B cell (primary cell): ENCODE measurements around the gene STYXL1. TPM values are rescaled to one million over a fixed set of nuclear protein-coding genes. Genes with fewer than 3 reads are reported as not detected.

Experiments used
- ATAC-seq: fragments of 200-7000 bp; cut with Tn5 transposase; one replicate; pipeline ENCODE4 v1.10.0; 2021; ENCODE audit warnings: low read depth, mild to moderate bottlenecking, moderate number of reproducible peaks, moderate library complexity
- CTCF ChIA-PET: fragments of 350-600 bp; sonication (Branson Sonifier 250); formaldehyde crosslinking; loops from one replicate; lab custom pipeline; 2021; ENCODE audit warnings: antibody characterized with exemption, inconsistent platforms; lab: Charles Lee
- POLR2A ChIA-PET: fragments of 350-600 bp; sonication (Branson Sonifier 250); formaldehyde crosslinking; loops from one replicate; lab custom pipeline; 2021; ENCODE audit warnings: antibody characterized with exemption; lab: Charles Lee
- DNase-seq: peaks from one replicate; pipeline ENCODE4 v3.0.0; 2013
- H2AFZ ChIP-seq: 2 replicates; pipeline ENCODE4 v1.6.1; 2012; ENCODE audit warnings: mild to moderate bottlenecking, low read depth, low read length; ENCODE audit not compliant: insufficient read depth, poor library complexity, severe bottlenecking
- H3K27ac ChIP-seq, 2 donors: 1 replicate in 1 of 2; 2 replicates in 1 of 2; pipeline ENCODE4 v1.5.1; 2012 to 2013; ENCODE audit warnings: low read length in 2 of 2, mild to moderate bottlenecking in 2 of 2, moderate library complexity in 1 of 2
- H3K27me3 ChIP-seq, 4 experiments: fragments of 200-600 bp in 1 of 4; sonication (generic) in 1 of 4; replicated peaks in 1 of 4; 1 replicate in 2 of 4; 2 replicates in 2 of 4; pipeline versions ENCODE4 v1.6.1 to v1.7.0; 2013 to 2016; ENCODE audit warnings: low read length in 3 of 4, mild to moderate bottlenecking in 2 of 4, mixed read lengths in 1 of 4, moderate library complexity in 1 of 4; ENCODE audit not compliant: insufficient read depth in 4 of 4, control insufficient read depth in 3 of 4; ENCODE audit errors: control extremely low read depth in 1 of 4
- H3K36me3 ChIP-seq, 2 experiments: replicated peaks in 1 of 2; 1 replicate in 1 of 2; 2 replicates in 1 of 2; pipeline versions ENCODE4 v1.6.1 to v1.7.1; 2013; ENCODE audit warnings: low read length in 1 of 2; ENCODE audit not compliant: insufficient read depth in 2 of 2, control insufficient read depth in 1 of 2; ENCODE audit errors: control extremely low read depth in 1 of 2, extremely low read depth in 1 of 2
- H3K4me1 ChIP-seq, 2 donors: fragments of 200-600 bp in 1 of 2; sonication (generic) in 1 of 2; 1 replicate in 1 of 2; 2 replicates in 1 of 2; pipeline versions ENCODE4 v1.5.1 to v1.6.1; 2013 to 2017; ENCODE audit warnings: low read length in 2 of 2; ENCODE audit not compliant: control insufficient read depth in 2 of 2, insufficient read depth in 2 of 2
- H3K4me2 ChIP-seq: replicated peaks from 2 replicates; pipeline ENCODE3; 2012; ENCODE audit warnings: mild to moderate bottlenecking, low read depth, low read length; ENCODE audit not compliant: poor library complexity, severe bottlenecking
- H3K4me3 ChIP-seq, 5 experiments: fragments of 200-600 bp in 1 of 5; sonication (generic) in 1 of 5; 1 replicate in 3 of 5; 2 replicates in 2 of 5; pipeline versions ENCODE4 v1.5.1 to v1.7.0; 2011 to 2016; ENCODE audit warnings: low read length in 4 of 5, mild to moderate bottlenecking in 4 of 5, low read depth in 2 of 5, control low read depth in 1 of 5, moderate library complexity in 1 of 5; ENCODE audit not compliant: insufficient read depth in 1 of 5; ENCODE audit errors: control extremely low read depth in 1 of 5, extremely low read depth in 1 of 5
- H3K79me2 ChIP-seq: fragments of 200-600 bp; sonication (generic); one replicate; pipeline ENCODE4 v1.6.0; 2016; ENCODE audit warnings: low read length; ENCODE audit not compliant: control insufficient read depth, insufficient read depth
- H3K9ac ChIP-seq: fragments of 200-600 bp; sonication (generic); 2 replicates; pipeline ENCODE4 v1.6.1; 2017; ENCODE audit warnings: mild to moderate bottlenecking, low read length, moderate library complexity
- H3K9me3 ChIP-seq, 3 donors: one replicate each; pipeline versions ENCODE4 v1.6.1 to v1.7.1; 2013; ENCODE audit warnings: low read length in 2 of 3; ENCODE audit not compliant: control insufficient read depth in 2 of 3, insufficient read depth in 1 of 3; ENCODE audit errors: control extremely low read depth in 1 of 3
- H4K20me1 ChIP-seq: 2 replicates; pipeline ENCODE4 v1.6.0; 2012; ENCODE audit warnings: mild to moderate bottlenecking, low read length; ENCODE audit not compliant: insufficient read depth, control insufficient read depth, poor library complexity, severe bottlenecking
- H3K27ac Mint-ChIP-seq: one replicate; pipeline ENCODE4 v1.8.0; 2021; ENCODE audit warnings: mixed read lengths
- H3K27me3 Mint-ChIP-seq: one replicate; pipeline ENCODE4 v1.8.0; 2021; ENCODE audit warnings: mixed read lengths
- H3K4me1 Mint-ChIP-seq: one replicate; pipeline ENCODE4 v1.8.0; 2021; ENCODE audit warnings: mixed read lengths
- H3K4me3 Mint-ChIP-seq: one replicate; pipeline ENCODE4 v1.8.0; 2021; ENCODE audit warnings: mixed read lengths
- H3K9me3 Mint-ChIP-seq: one replicate; pipeline ENCODE4 v1.8.0; 2022; ENCODE audit warnings: mixed read lengths; ENCODE audit not compliant: insufficient read depth
- EZH2 ChIP-seq: IDR thresholded peaks from 2 replicates; pipeline ENCODE4 v1.6.1; 2012; ENCODE audit warnings: borderline replicate concordance, low read depth, mild to moderate bottlenecking, moderate library complexity, low read length; ENCODE audit not compliant: insufficient read depth, poor library complexity, severe bottlenecking
- WGBS: methylation state at CpG from one replicate; pipeline ENCODE4 v1.1.5; 2013; ENCODE audit warnings: missing lambda C conversion rate; ENCODE audit not compliant: insufficient coverage; 5-methylcytosine and 5-hydroxymethylcytosine counted together
- intact Hi-C: fragments of 100-400 bp; cut with micrococcal nuclease; formaldehyde crosslinking; loops from one replicate; pipeline ENCODE4 v1.10.0; 2022
- polyA plus RNA-seq: library from polyadenylated mRNA; depleted of rRNA; stranded (reverse); fragments of >200 nt; gene quantifications from 2 replicates; pipeline ENCODE4 v1.2.3, GENCODE V29; 2012
- total RNA-seq, 2 donors: library from RNA; stranded (reverse); fragments of 120-200 nt in 1 of 2; gene quantifications; 1 replicate in 1 of 2; 2 replicates in 1 of 2; pipeline versions ENCODE4 v1.2.3 to v1.2.4, GENCODE V29; 2013 to 2022
- TF ChIP-seq, protein P1 (sequence below): fragments of 200-600 bp; IDR thresholded peaks from one replicate; pipeline ENCODE4 v1.8.0; 2022; ENCODE audit warnings: antibody characterized with exemption, mild to moderate bottlenecking

Gene STYXL1
- total and polyA plus RNA-seq, 2 donors (not counting 1 experiment from before 2014, with no cell fraction given): 15.2 to 29.3 TPM

DNA sequence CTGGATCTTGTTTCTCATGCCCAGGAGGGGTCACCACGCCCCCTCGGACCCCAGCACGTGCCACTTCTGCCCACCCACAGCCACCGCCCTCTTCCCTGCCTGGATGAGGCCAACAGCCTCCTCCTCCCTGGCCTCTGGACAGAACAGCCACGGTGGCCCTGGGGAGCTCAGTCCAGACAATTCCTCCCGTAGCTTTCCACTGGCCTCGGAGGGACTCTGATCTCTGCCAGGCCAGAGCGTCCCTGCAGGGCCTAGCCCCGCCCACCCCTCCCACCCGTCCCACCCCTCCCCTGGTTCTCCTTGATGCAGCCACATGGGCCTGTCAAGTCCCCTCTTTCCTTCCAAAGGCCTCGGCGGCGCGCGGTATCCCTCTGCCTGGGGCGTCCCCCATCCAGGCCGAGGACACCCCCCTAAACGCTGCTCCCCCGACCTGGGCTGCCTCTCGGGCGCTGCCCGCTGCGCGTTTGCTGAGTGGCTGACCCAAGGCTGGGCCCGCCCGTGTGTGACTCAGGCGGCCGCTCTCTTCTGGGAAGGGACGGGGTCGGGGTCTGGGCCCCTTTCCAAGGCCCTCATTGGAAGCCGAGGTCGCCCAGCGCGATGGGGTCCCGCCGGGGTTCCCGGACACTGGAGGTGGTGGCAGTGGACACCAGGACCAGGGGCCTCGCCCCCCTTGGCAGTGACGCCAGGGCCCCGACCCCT lies 54.0 kb downstream of the STYXL1 start:
- Mint-ChIP-seq H3K27me3 (no peaks in the 10 kb centered on the region), H3K4me1 (peaks cover 38% of the 10 kb centered on the region), H3K27ac (no peak overlapping the region), H3K4me3 (peak overlapping the region; percentile 80), H3K9me3 (no peaks in the 10 kb centered on the region)
- Histone ChIP-seq H3K27ac (peak overlapping the region in 1 of 2 donors; percentile 70), H2AFZ (peak overlapping the region; percentile 85), H3K4me2 (peak overlapping the region; percentile 100), H3K9ac (peak overlapping the region; percentile 89), H3K79me2 (peaks cover 5% of the 10 kb centered on the region), H4K20me1 (no peaks in the 10 kb centered on the region), H3K9me3 (no peaks in the 10 kb centered on the region), H3K4me3 (peak overlapping the region; percentile 17 to 94 (median 90)), H3K27me3 (no peaks in the 10 kb centered on the region), H3K36me3 (no peaks in the 10 kb centered on the region), H3K4me1 (peaks cover 8 to 27% of the 10 kb centered on the region in 2 donors)
- peak; percentile 23 for DNase-seq
- POLR2A ChIA-PET: interaction anchor here (1.1 to 1.2 kb wide), 2 partner anchors 79 to 116 kb away, joined by 4 to 5 read pairs; partner anchors contain the start of gene POR
- WGBS: 8% methylated on average over 35 of the region's 40 CpGs
- CTCF ChIA-PET: no interaction called here
- no peak for ATAC-seq
- TF ChIP-seq EZH2: no peak
- TF ChIP-seq, protein P1, sequence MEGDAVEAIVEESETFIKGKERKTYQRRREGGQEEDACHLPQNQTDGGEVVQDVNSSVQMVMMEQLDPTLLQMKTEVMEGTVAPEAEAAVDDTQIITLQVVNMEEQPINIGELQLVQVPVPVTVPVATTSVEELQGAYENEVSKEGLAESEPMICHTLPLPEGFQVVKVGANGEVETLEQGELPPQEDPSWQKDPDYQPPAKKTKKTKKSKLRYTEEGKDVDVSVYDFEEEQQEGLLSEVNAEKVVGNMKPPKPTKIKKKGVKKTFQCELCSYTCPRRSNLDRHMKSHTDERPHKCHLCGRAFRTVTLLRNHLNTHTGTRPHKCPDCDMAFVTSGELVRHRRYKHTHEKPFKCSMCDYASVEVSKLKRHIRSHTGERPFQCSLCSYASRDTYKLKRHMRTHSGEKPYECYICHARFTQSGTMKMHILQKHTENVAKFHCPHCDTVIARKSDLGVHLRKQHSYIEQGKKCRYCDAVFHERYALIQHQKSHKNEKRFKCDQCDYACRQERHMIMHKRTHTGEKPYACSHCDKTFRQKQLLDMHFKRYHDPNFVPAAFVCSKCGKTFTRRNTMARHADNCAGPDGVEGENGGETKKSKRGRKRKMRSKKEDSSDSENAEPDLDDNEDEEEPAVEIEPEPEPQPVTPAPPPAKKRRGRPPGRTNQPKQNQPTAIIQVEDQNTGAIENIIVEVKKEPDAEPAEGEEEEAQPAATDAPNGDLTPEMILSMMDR: no peak
- intact Hi-C loops: loop anchor here (2.0 kb wide), 4 partner anchors 55 to 255 kb away; partner anchors contain the start of genes HIP1, MDH2, POR and RHBDD2

DNA sequence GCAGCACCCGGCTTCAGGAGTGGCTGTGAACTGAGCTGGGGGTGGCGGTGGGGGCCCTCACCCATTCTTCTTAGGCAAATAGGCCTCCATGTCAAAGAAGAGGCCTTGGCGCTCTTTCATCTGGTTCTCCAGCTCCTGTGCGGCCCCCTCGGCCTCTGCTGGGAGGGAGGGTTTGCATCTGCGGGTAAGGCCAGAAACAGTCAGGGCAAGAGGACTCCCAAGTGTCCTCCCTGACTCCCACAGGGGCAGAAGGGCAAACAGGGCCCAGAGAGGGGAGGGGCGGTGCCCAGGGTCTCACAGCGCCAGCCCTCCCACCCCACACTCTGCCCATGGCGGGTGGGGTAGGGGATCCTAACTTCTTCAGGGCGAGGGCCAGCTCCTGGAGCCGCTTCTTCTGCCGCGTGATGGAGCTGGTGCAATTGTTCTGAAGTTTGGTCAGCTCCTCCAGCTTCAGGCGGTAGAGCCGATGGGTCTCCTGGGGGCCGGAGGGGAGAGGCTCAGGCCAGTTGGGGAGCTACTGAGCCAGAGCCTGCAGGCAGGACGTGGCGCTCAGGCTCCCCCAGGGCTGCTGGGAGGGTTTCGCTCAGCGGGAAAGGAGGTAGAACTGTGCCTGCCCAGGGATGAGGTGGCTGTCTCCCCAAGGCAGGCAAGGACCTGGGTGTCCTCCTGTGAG lies 55.6 kb downstream of the STYXL1 start:
- Mint-ChIP-seq H3K4me3 (no peak overlapping the region), H3K4me1 (peaks cover 36% of the 10 kb centered on the region), H3K27ac (no peak overlapping the region), H3K27me3 (no peaks in the 10 kb centered on the region), H3K9me3 (no peaks in the 10 kb centered on the region)
- Histone ChIP-seq H3K36me3 (no peaks in the 10 kb centered on the region), H3K27me3 (no peaks in the 10 kb centered on the region), H4K20me1 (no peaks in the 10 kb centered on the region), H3K4me3 (no peak overlapping the region), H3K4me1 (peaks cover 8 to 27% of the 10 kb centered on the region in 2 donors), H3K79me2 (peaks cover 5% of the 10 kb centered on the region), H3K4me2 (no peak overlapping the region), H3K27ac (no peak overlapping the region), H3K9ac (no peak overlapping the region), H2AFZ (no peak overlapping the region), H3K9me3 (no peaks in the 10 kb centered on the region)
- ATAC-seq: no peak
- TF ChIP-seq, protein P1: no peak
- no peak for TF ChIP-seq EZH2
- WGBS: 98% methylated on average over 10 of the region's 20 CpGs
- intact Hi-C loops: no loop called here
- ChIA-PET CTCF (no interaction called here), POLR2A (no interaction called here)
- no peak for DNase-seq
